Fibroblast of pulmonary artery (primary cell): ENCODE measurements around the gene S100A16.
"Not testable (repeated sequence)": the region's sequence is repeated elsewhere in the genome, so short reads cannot be mapped to it uniquely, and the experiment has no call there.

Experiments
- DNase-seq: peaks from one replicate; pipeline ENCODE4 v3.0.0-alpha.2; 2010; ENCODE audit warnings: low read depth
- H3K4me3 ChIP-seq: replicated peaks from 2 replicates; pipeline ENCODE4 v1.5.1; 2011; ENCODE audit warnings: low read depth, mild to moderate bottlenecking, control low read depth, low read length, moderate library complexity
- CTCF ChIP-seq: IDR thresholded peaks from 2 replicates; pipeline ENCODE4 v1.5.1; 2011; ENCODE audit warnings: mild to moderate bottlenecking, control low read depth, low read length, inconsistent platforms; ENCODE audit errors: missing control alignments

Gene S100A16

GRCh38 chr1:153602749-153603148 lies 10.2 kb downstream of the S100A16 start:
- DNase-seq = no peak
- H3K4me3 ChIP-seq = no peak overlapping the region

GRCh38 chr1:153599847-153600246 lies 13.1 kb downstream of the S100A16 start:
- no peak for DNase-seq
- no peak for TF ChIP-seq CTCF
- H3K4me3 ChIP-seq = no peak overlapping the region

More at GRCh38 chr1:153602749-153603148, 10.2 kb downstream of the S100A16 start:
- no peak for TF ChIP-seq CTCF

- no peak for TF ChIP-seq CTCF
- DNase-seq = peak; percentile 61
- H3K4me3 ChIP-seq = no peak overlapping the region
Observed at GRCh38 chr1:153598309-153599172, 14.4 kb downstream of the S100A16 start.

- TF ChIP-seq CTCF = no peak
- H3K4me3 ChIP-seq = no peak overlapping the region
- DNase-seq = no peak
Observed at GRCh38 chr1:153597206-153597605, 15.7 kb downstream of the S100A16 start.

GRCh38 chr1:153592748-153593147 lies 20.2 kb downstream of the S100A16 start:
- TF ChIP-seq CTCF = no peak
- DNase-seq = no peak
- no peak overlapping the region for H3K4me3 ChIP-seq

GRCh38 chr1:153588482-153588881 lies 24.5 kb downstream of the S100A16 start:
- no peak for TF ChIP-seq CTCF
- H3K4me3 ChIP-seq = no peak overlapping the region
- no peak for DNase-seq

- not testable (repeated sequence) for H3K4me3 ChIP-seq, DNase-seq
Observed at GRCh38 chr1:153588033-153588432, 24.9 kb downstream of the S100A16 start.
